Stimulated activated CD4-positive, alpha-beta T cell treated with anti-CD3 and anti-CD28 coated beads, Interleukin-12 subunit alpha, Interleukin-12 subunit beta, amount 100 ng/mL, for 48 hours (primary cell): ENCODE results near the gene RAD52.

Experiments
- DNase-seq, 3 donors: peaks; one replicate each; pipeline ENCODE4 v3.0.0-alpha.2; 2020; ENCODE audit warnings: low read depth in 2 of 3, low spot score in 1 of 3

RAD52 gene

GRCh38 chr12:879641-880040 lies 69.9 kb downstream of the RAD52 start:
- DNase-seq, result no peak

- DNase-seq, result no peak
Observed at GRCh38 chr12:873954-874353, 75.5 kb downstream of the RAD52 start.

DNA sequence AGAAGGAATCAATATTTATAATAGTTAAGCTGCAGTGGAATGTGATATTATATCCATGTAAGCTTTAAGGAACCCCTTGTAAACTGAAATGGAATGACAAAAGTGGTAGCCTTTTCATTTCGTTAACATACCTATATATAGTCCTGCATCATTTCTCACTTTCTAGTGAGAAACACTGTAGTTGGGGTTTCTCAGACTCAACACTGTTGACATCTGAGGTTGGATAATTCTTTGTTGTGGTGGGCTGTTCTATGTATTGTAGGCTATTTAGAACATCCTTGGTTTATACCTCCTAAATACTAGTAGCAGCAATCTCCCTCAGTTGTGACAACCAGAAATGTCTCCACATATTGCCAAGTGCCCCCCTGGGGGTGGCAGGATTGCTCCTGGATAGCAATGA lies 79.1 kb downstream of the RAD52 start:
- no peak for DNase-seq

DNA sequence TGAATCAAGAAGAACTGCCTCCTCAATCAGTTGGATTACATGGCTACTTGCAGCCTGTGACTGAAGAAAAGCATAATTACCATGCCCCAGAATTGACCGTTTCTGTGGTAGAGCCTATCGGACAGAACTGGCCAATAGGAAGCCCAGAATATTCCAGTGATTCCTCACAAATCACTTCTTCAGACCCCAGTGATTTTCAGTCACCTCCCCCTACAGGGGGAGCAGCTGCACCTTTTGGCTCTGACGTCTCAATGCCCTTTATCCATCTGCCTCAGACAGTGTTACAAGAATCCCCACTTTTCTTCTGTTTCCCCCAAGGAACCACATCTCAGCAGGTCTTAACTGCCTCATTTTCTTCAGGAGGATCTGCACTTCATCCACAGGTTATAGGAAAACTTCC lies 80.8 kb downstream of the RAD52 start:
- no peak for DNase-seq

- no peak for DNase-seq
Observed at GRCh38 chr12:867905-868304, 81.6 kb downstream of the RAD52 start.

DNA sequence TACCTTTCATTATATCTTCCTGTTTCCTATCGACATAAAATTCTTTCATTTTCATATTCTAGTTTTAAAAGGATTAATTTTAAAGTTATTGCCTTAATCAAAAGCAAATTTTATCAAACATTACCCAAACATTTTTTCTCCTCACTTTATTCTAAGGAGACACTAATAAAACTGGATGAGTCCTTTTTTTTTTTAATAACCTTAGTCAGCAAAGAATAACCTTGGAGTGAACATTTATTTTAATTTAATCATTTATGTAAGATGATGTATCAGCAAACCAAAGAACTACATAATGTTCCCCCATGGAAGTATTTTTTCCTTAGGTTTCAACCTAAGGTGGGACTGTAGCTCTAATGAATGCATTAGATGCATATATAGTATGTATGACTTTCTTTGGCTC lies 83.9 kb downstream of the RAD52 start:
- DNase-seq, result no peak

GRCh38 chr12:863285-863684 lies 86.2 kb downstream of the RAD52 start:
- DNase-seq, result no peak

GRCh38 chr12:862303-862911 lies 87.1 kb downstream of the RAD52 start:
- no peak for DNase-seq
